IMR-90 (cell line): Measurements from ENCODE around the gene ALX4. TPM values are rescaled to one million over a fixed set of nuclear protein-coding genes. Genes with fewer than 3 reads are reported as not detected.

Source experiments
- ATAC-seq: fragments of 200-7000 bp; cut with Tn5 transposase; 2 replicates; pipeline ENCODE4 v1.9.1; 2020; ENCODE audit warnings: low read depth, mild to moderate bottlenecking, moderate library complexity
- BruUV-seq: library from RNA; stranded (reverse); fragments of 400-500 nt; replicated peaks from 2 replicates; lab custom pipeline; 2021; lab: Mats Ljungman, UMichigan
- CTCF ChIA-PET: fragments of 300-600 bp; formaldehyde crosslinking; extraction: SDS; loops from one replicate; lab custom pipeline; 2021; ENCODE audit warnings: antibody characterized with exemption; lab: Yijun Ruan, JAX
- POLR2A ChIA-PET: fragments of 300-600 bp; sonication (Branson Sonifier 250); formaldehyde crosslinking; loops from one replicate; lab custom pipeline; 2022; ENCODE audit warnings: antibody characterized with exemption; ENCODE audit not compliant: unreplicated experiment; lab: Charles Lee
- DNase-seq: peaks from one replicate; pipeline ENCODE4 v3.0.0; 2013
- H2AFZ ChIP-seq: replicated peaks from 2 replicates; pipeline ENCODE3; 2013; ENCODE audit warnings: low read length, mild to moderate bottlenecking; ENCODE audit not compliant: poor library complexity
- H2AK5ac ChIP-seq: 2 replicates; pipeline ENCODE4 v1.6.1; 2013; ENCODE audit warnings: low read depth, low read length, inconsistent platforms
- H2AK9ac ChIP-seq: replicated peaks from 2 replicates; pipeline ENCODE3; 2013; ENCODE audit warnings: mild to moderate bottlenecking, low read depth, low read length, moderate library complexity; ENCODE audit not compliant: poor library complexity
- H2BK120ac ChIP-seq: 2 replicates; pipeline ENCODE4 v1.6.1; 2013; ENCODE audit warnings: low read depth, low read length, inconsistent platforms
- H2BK15ac ChIP-seq: 3 replicates; pipeline ENCODE4 v1.6.1; 2013; ENCODE audit warnings: low read depth, low read length, inconsistent platforms
- H2BK20ac ChIP-seq: 2 replicates; pipeline ENCODE4 v1.6.1; 2013; ENCODE audit warnings: low read depth, mild to moderate bottlenecking, inconsistent platforms, low read length, moderate library complexity
- H2BK5ac ChIP-seq: 2 replicates; pipeline ENCODE4 v1.6.1; 2013; ENCODE audit warnings: mild to moderate bottlenecking, low read depth, low read length, inconsistent platforms; ENCODE audit not compliant: poor library complexity, severe bottlenecking
- H3K14ac ChIP-seq: replicated peaks from 2 replicates; pipeline ENCODE4 v1.6.1; 2013; ENCODE audit warnings: low read depth, low read length, inconsistent platforms
- H3K18ac ChIP-seq: 2 replicates; pipeline ENCODE4 v1.6.1; 2013; ENCODE audit warnings: low read depth, low read length, control low read depth
- H3K23ac ChIP-seq: 2 replicates; pipeline ENCODE4 v1.6.1; 2013; ENCODE audit warnings: low read depth, low read length, inconsistent platforms
- H3K27ac ChIP-seq: 2 replicates; pipeline ENCODE4 v1.5.1; 2013; ENCODE audit warnings: mild to moderate bottlenecking, control low read depth, low read length; ENCODE audit not compliant: insufficient read depth
- H3K27me3 ChIP-seq: 2 replicates; pipeline ENCODE4 v1.6.1; 2013; ENCODE audit warnings: low read length; ENCODE audit not compliant: control insufficient read depth, insufficient read depth
- H3K36me3 ChIP-seq: 2 replicates; pipeline ENCODE4 v1.6.1; 2013; ENCODE audit warnings: low read length, mixed read lengths; ENCODE audit not compliant: control insufficient read depth, insufficient read depth
- H3K4ac ChIP-seq: 2 replicates; pipeline ENCODE4 v1.6.1; 2013; ENCODE audit warnings: low read depth, low read length, inconsistent platforms
- H3K4me1 ChIP-seq: 2 replicates; pipeline ENCODE4 v1.6.1; 2013; ENCODE audit warnings: low read length, mixed read lengths; ENCODE audit not compliant: control insufficient read depth, insufficient read depth
- H3K4me2 ChIP-seq: 2 replicates; pipeline ENCODE4 v1.6.1; 2013; ENCODE audit warnings: low read depth, mild to moderate bottlenecking, control low read depth, low read length, moderate library complexity
- H3K4me3 ChIP-seq: 2 replicates; pipeline ENCODE4 v1.5.1; 2013; ENCODE audit warnings: low read depth, mild to moderate bottlenecking, control low read depth, low read length, moderate library complexity; ENCODE audit not compliant: insufficient read depth
- H3K56ac ChIP-seq: 2 replicates; pipeline ENCODE4 v1.6.1; 2013; ENCODE audit warnings: low read length, inconsistent platforms; ENCODE audit not compliant: insufficient read depth; ENCODE audit errors: extremely low read depth
- H3K79me1 ChIP-seq, 2 experiments: 2 replicates each; pipeline ENCODE4 v1.6.1; 2013; ENCODE audit warnings: low read length in 2 of 2, inconsistent platforms in 1 of 2, low read depth in 1 of 2
- H3K9ac ChIP-seq: 2 replicates; pipeline ENCODE4 v1.6.1; 2013; ENCODE audit warnings: low read depth, low read length, control low read depth
- H3K9me1 ChIP-seq: 2 replicates; pipeline ENCODE4 v1.6.1; 2013; ENCODE audit warnings: low read length, inconsistent platforms; ENCODE audit not compliant: insufficient read depth
- H3K9me3 ChIP-seq: 2 replicates; pipeline ENCODE4 v1.6.1; 2013; ENCODE audit warnings: low read length; ENCODE audit not compliant: control insufficient read depth, insufficient read depth
- H4K20me1 ChIP-seq: 2 replicates; pipeline ENCODE4 v1.6.1; 2013; ENCODE audit warnings: low read length, inconsistent platforms; ENCODE audit not compliant: insufficient read depth
- H4K5ac ChIP-seq: 2 replicates; pipeline ENCODE4 v1.6.1; 2013; ENCODE audit warnings: mild to moderate bottlenecking, low read depth, low read length, control low read depth
- H4K8ac ChIP-seq, 2 experiments: 2 replicates each; pipeline ENCODE4 v1.6.1; 2013; ENCODE audit warnings: low read depth in 2 of 2, low read length in 2 of 2, control low read depth in 1 of 2, inconsistent platforms in 1 of 2
- H4K91ac ChIP-seq: 2 replicates; pipeline ENCODE4 v1.6.1; 2013; ENCODE audit warnings: low read depth, low read length, inconsistent platforms; ENCODE audit not compliant: insufficient read depth
- CEBPB ChIP-seq: IDR thresholded peaks from 2 replicates; pipeline ENCODE4 v1.6.1; 2012; ENCODE audit warnings: low read depth, low read length, improper control_type of control experiment
- CHD1 ChIP-seq: IDR thresholded peaks from 2 replicates; pipeline ENCODE4 v1.6.1; 2012; ENCODE audit warnings: low read depth, low read length, improper control_type of control experiment
- ELK1 ChIP-seq: fragments of 150-350 bp; IDR thresholded peaks from 2 replicates; pipeline ENCODE4 v1.6.1; 2016; ENCODE audit warnings: low read depth, mild to moderate bottlenecking, low read length, moderate library complexity, borderline replicate concordance
- FOS ChIP-seq: fragments of 150-350 bp; IDR thresholded peaks from 2 replicates; pipeline ENCODE4 v1.6.1; 2016; ENCODE audit warnings: low read depth, low read length
- MAFK ChIP-seq: IDR thresholded peaks from 2 replicates; pipeline ENCODE4 v1.6.1; 2012; ENCODE audit warnings: low read depth, low read length, improper control_type of control experiment
- MAZ ChIP-seq: IDR thresholded peaks from 2 replicates; pipeline ENCODE4 v1.6.1; 2012; ENCODE audit warnings: low read depth, mild to moderate bottlenecking, low read length, improper control_type of control experiment, moderate library complexity, borderline replicate concordance
- MXI1 ChIP-seq: IDR thresholded peaks from 2 replicates; pipeline ENCODE4 v1.6.1; 2012; ENCODE audit warnings: low read depth, mild to moderate bottlenecking, low read length, moderate library complexity, borderline replicate concordance
- NFE2L2 ChIP-seq: fragments of 150-350 bp; IDR thresholded peaks from 2 replicates; pipeline ENCODE4 v1.6.1; 2016; ENCODE audit warnings: low read depth, mild to moderate bottlenecking, low read length
- POLR2A ChIP-seq: IDR thresholded peaks from 2 replicates; pipeline ENCODE4 v1.6.1; 2012; ENCODE audit warnings: mild to moderate bottlenecking, low read depth, low read length
- RCOR1 ChIP-seq: IDR thresholded peaks from 2 replicates; pipeline ENCODE4 v1.6.1; 2012; ENCODE audit warnings: mild to moderate bottlenecking, low read length, improper control_type of control experiment; ENCODE audit not compliant: insufficient replicate concordance
- RFX5 ChIP-seq: IDR thresholded peaks from 2 replicates; pipeline ENCODE4 v1.8.0; 2012; ENCODE audit warnings: low read depth, mild to moderate bottlenecking, low read length, moderate library complexity
- SMC3 ChIP-seq: fragments of 150-350 bp; IDR thresholded peaks from 2 replicates; pipeline ENCODE4 v1.6.1; 2016; ENCODE audit warnings: low read depth, mild to moderate bottlenecking, antibody characterized with exemption, low read length, moderate library complexity
- WGBS, 2 experiments: methylation state at CpG; one replicate each; pipeline versions ENCODE4 v1.1.5 to v1.1.7; 2013; ENCODE audit warnings: missing lambda C conversion rate in 2 of 2; ENCODE audit not compliant: insufficient read length in 1 of 2; ENCODE audit errors: extremely low coverage in 2 of 2; 5-methylcytosine and 5-hydroxymethylcytosine counted together
- dilution Hi-C: fragments of 300-500 bp; cut with HindIII; formaldehyde crosslinking; loops from one replicate; pipeline ENCODE4 v1.14.3; 2018; ENCODE audit warnings: low sequenced_read_pairs; ENCODE audit not compliant: unreplicated experiment
- in situ Hi-C: fragments of 300-500 bp; cut with MboI; formaldehyde crosslinking; loops from 3 replicates; pipeline ENCODE4 v1.14.3; 2019; ENCODE audit warnings: low sequenced_read_pairs, inconsistent platforms, mixed read lengths
- intact Hi-C: fragments of 100-400 bp; cut with micrococcal nuclease; formaldehyde crosslinking; loops from 2 replicates; pipeline ENCODE4 v1.10.0; 2022
- polyA plus RNA-seq, 3 experiments: library from polyadenylated mRNA; depleted of rRNA; stranded (reverse); fragments of >200 nt; gene quantifications; 2 replicates each; pipeline ENCODE4 v1.2.3, GENCODE V29; 2012; ENCODE audit warnings: low replicate concordance in 1 of 3
- total RNA-seq: library from RNA; depleted of rRNA; stranded (reverse); fragments of >200 nt; gene quantifications from 2 replicates; pipeline ENCODE4 v1.2.3, GENCODE V29; 2012

Gene ALX4
- total and polyA plus RNA-seq, 2 of the 4 experiments (the other 2 are of a cell fraction), result not detected

GRCh38 chr11:44324749-44325525 lies 15.0 kb upstream of the ALX4 start:
- 60% methylated on average over 1 of the region's 13 CpGs; no CpG with 5 or more reads in 1 of the 2 experiments for WGBS, 2 experiments
- H3K4ac ChIP-seq, result no peak overlapping the region
- in situ Hi-C loops (no loop called here), intact Hi-C loops (no loop called here), dilution Hi-C loops (no loop called here)
- H2BK20ac ChIP-seq, result no peak overlapping the region
- H2BK15ac ChIP-seq, result no peak overlapping the region
- no peak overlapping the region for H3K4me2 ChIP-seq
- H3K14ac ChIP-seq, result no peak overlapping the region
- ChIA-PET POLR2A (no interaction called here), CTCF (interaction anchor here (0.5 to 1.2 kb wide), 3 partner anchors 15 to 262 kb away, joined by 3 to 4 read pairs (median 3); no protein-coding TSS in a partner anchor)
- H2BK120ac ChIP-seq, result no peak overlapping the region
- no peaks in the 10 kb centered on the region for H3K9me3 ChIP-seq
- BruUV-seq, result no TSS peak
- no peaks in the 10 kb centered on the region for H4K20me1 ChIP-seq
- ATAC-seq (no peak), DNase-seq (no peak)
- no peaks in the 10 kb centered on the region for H3K9me1 ChIP-seq
- no peak overlapping the region for H2AFZ ChIP-seq
- H3K27me3 ChIP-seq, result peaks cover 96% of the 10 kb centered on the region
- no peaks in the 10 kb centered on the region for H3K79me1 ChIP-seq
- TF ChIP-seq FOS (no peak), MAZ (no peak), RCOR1 (no peak), RFX5 (no peak), ELK1 (no peak), MAFK (no peak), SMC3 (no peak), NFE2L2 (no peak), CHD1 (no peak), MXI1 (no peak), CEBPB (no peak), POLR2A (no peak)
- no peak overlapping the region for H3K9ac ChIP-seq
- no peak overlapping the region for H3K56ac ChIP-seq
- H4K5ac ChIP-seq, result no peak overlapping the region
- H2AK5ac ChIP-seq, result no peak overlapping the region
- no peak overlapping the region for H4K8ac ChIP-seq
- H4K91ac ChIP-seq, result no peak overlapping the region
- H3K18ac ChIP-seq, result no peak overlapping the region
- H3K23ac ChIP-seq, result no peak overlapping the region
- H3K4me1 ChIP-seq, result no peaks in the 10 kb centered on the region
- H3K4me3 ChIP-seq, result no peak overlapping the region
- H3K36me3 ChIP-seq, result no peaks in the 10 kb centered on the region
- H2BK5ac ChIP-seq, result no peak overlapping the region
- H2AK9ac ChIP-seq, result no peak overlapping the region
- H3K27ac ChIP-seq, result no peak overlapping the region
